A549 (cell line): Measurements from ENCODE around the gene SMIM27.

Experiments
- CTCF ChIP-seq: fragments of >200 bp; sonication (Bioruptor Twin); formaldehyde crosslinking; IDR thresholded peaks from 3 replicates; pipeline ENCODE4 v1.5.1; 2016
- EHMT2 ChIP-seq: fragments of 200-600 bp; sonication (generic); IDR thresholded peaks from 2 replicates; pipeline ENCODE4 v1.6.1; 2016; ENCODE audit warnings: antibody characterized with exemption, low read depth, mild to moderate bottlenecking, moderate library complexity
- EP300 ChIP-seq, 2 experiments: fragments of >200 bp; sonication (Bioruptor Twin); formaldehyde crosslinking; IDR thresholded peaks; 2 replicates in 1 of 2; 3 replicates in 1 of 2; pipeline ENCODE4 v1.6.1; 2016 to 2017
- MAFK ChIP-seq: fragments of 450-650 bp; IDR thresholded peaks from 2 replicates; pipeline ENCODE4 v1.6.1; 2014; ENCODE audit not compliant: partially characterized antibody
- MAX ChIP-seq: IDR thresholded peaks from 2 replicates; pipeline ENCODE4 v1.6.1; 2012
- PBX3 ChIP-seq: IDR thresholded peaks from 2 replicates; pipeline ENCODE4 v1.6.1; 2012
- REST ChIP-seq: fragments of 200-600 bp; sonication (generic); IDR thresholded peaks from 2 replicates; pipeline ENCODE4 v1.6.1; 2016; ENCODE audit warnings: antibody characterized with exemption, mild to moderate bottlenecking, moderate library complexity
- ZFP36 ChIP-seq: fragments of 450-650 bp; IDR thresholded peaks from 2 replicates; pipeline ENCODE4 v1.6.1; 2014; ENCODE audit warnings: borderline replicate concordance; ENCODE audit not compliant: partially characterized antibody

GRCh38 chr9:32596936-32597335 is 44.8 kb downstream of the SMIM27 start:
- TF ChIP-seq MAX, result no peak
- no peak for TF ChIP-seq CTCF
- TF ChIP-seq REST, result no peak
- no peak for TF ChIP-seq EHMT2
- no peak for TF ChIP-seq ZFP36
- TF ChIP-seq PBX3, result no peak
- no peak for TF ChIP-seq EP300 (IDR thresholded peaks at IDR 0.05)
- TF ChIP-seq MAFK, result no peak
